Effector memory CD4-positive, alpha-beta T cell (primary cell): ENCODE measurements around the gene YEATS2.

Experiments
- DNase-seq, 3 donors: peaks; one replicate each; pipeline ENCODE4 v3.0.0-alpha.2; 2020
- H3K27ac ChIP-seq: 2 replicates; pipeline ENCODE4 v1.7.0; 2013; ENCODE audit warnings: mild to moderate bottlenecking, low read length, moderate library complexity; ENCODE audit not compliant: insufficient read depth, poor library complexity, severe bottlenecking
- H3K27me3 ChIP-seq: replicated peaks from 2 replicates; pipeline ENCODE4 v1.7.0; 2013; ENCODE audit warnings: mild to moderate bottlenecking, low read length; ENCODE audit not compliant: insufficient read depth, control insufficient read depth, poor library complexity, severe bottlenecking
- H3K36me3 ChIP-seq: 2 replicates; pipeline ENCODE4 v1.7.0; 2013; ENCODE audit warnings: mild to moderate bottlenecking, low read length, moderate library complexity; ENCODE audit not compliant: control insufficient read depth, insufficient read depth
- H3K4me1 ChIP-seq: 2 replicates; pipeline ENCODE4 v1.7.0; 2013; ENCODE audit warnings: low read length, mild to moderate bottlenecking; ENCODE audit not compliant: control insufficient read depth, insufficient read depth, poor library complexity, severe bottlenecking
- H3K4me3 ChIP-seq: 2 replicates; pipeline ENCODE4 v1.7.0; 2013; ENCODE audit warnings: low read length, low read depth, mild to moderate bottlenecking; ENCODE audit not compliant: insufficient read depth, poor library complexity, severe bottlenecking
- H3K9me3 ChIP-seq: 2 replicates; pipeline ENCODE4 v1.7.0; 2013; ENCODE audit warnings: mild to moderate bottlenecking, low read length, moderate library complexity; ENCODE audit not compliant: control insufficient read depth

The YEATS2 gene

GRCh38 chr3:183807881-183808280, 110.3 kb downstream of the YEATS2 start:
- H3K27ac ChIP-seq, result no peak overlapping the region
- no peaks in the 10 kb centered on the region for H3K4me1 ChIP-seq
- peaks cover 67% of the 10 kb centered on the region for H3K36me3 ChIP-seq
- no peak overlapping the region for H3K4me3 ChIP-seq
- H3K27me3 ChIP-seq, result no peaks in the 10 kb centered on the region
- no peak for DNase-seq
- H3K9me3 ChIP-seq, result no peaks in the 10 kb centered on the region

DNA sequence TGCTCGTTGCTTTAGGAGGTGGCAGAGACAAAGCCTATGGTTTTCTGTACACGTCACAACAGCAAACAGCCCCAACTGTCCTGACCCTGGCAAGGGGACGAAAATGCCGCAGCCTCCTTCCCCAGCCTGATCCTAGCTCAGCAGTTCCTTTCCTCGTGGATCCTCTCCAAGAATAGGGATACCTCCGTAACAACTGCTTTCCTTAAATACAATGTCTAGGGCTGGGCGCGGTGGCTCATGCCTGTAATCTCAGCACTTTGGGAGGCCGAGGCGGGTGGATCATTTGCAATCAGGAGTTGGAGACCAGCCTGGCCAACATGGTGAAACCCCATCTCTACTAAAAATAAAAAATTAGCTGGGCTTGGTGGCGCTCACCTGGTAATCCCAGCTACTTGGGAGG, 110.8 kb downstream of the YEATS2 start:
- peaks cover 63% of the 10 kb centered on the region for H3K36me3 ChIP-seq

GRCh38 chr3:183809270-183809669, 111.7 kb downstream of the YEATS2 start:
- Histone ChIP-seq H3K4me1 (no peaks in the 10 kb centered on the region), H3K9me3 (no peaks in the 10 kb centered on the region), H3K27ac (no peak overlapping the region), H3K36me3 (peaks cover 59% of the 10 kb centered on the region), H3K4me3 (no peak overlapping the region), H3K27me3 (no peaks in the 10 kb centered on the region)
- no peak for DNase-seq

More for the DNA sequence above, 110.8 kb downstream of the YEATS2 start:
- no peak overlapping the region for H3K4me3 ChIP-seq
- H3K27me3 ChIP-seq, result no peaks in the 10 kb centered on the region
- H3K9me3 ChIP-seq, result no peaks in the 10 kb centered on the region
- H3K27ac ChIP-seq, result no peak overlapping the region
- DNase-seq, result no peak
- no peaks in the 10 kb centered on the region for H3K4me1 ChIP-seq

DNA sequence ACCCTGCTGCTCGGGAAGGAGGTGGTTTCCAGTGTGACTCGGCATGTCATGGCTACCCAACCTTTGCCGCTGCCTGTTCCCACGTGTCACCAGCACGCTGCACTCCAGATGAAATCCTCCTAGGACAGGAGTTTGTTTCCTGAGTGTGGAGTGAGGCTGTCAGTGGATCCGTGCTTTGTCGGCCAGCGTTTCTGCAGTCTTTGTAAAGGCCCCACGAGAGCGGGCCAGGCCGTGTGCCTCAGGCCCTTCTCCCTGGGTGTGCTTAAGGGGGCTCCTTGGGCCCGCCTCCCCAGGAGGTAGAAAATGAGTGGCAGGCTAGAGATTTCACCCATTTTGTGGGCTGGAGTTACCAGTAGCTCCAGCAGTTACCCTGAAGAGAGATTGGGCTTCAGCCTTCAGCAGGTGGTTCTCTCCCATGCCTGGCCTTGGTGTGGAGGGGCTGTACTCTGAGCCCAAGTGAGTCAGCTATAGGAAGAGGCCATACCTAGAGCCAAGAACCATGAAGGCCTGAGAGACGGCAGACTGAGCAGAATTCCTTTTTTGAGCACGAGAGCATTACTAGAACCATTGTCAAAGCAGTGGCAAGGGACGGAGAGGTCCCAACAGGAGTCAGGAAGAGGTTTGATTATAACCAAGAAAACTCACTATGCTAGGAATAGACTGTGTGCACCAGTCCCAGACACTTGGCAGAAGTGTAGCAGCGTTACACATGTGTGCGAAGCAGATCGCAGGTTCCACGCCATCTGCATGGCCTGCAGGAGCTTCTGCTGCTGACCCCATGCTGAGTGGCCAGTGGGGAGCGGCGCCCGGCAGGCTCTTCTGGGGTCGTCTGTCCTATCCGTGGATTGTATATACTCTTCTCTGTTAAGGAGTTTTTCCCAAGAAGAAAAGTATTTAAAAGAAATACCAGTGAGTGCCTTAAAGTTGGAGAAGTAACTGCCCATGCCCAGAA, 113.3 kb downstream of the YEATS2 start:
- no peak overlapping the region for H3K27ac ChIP-seq
- H3K4me3 ChIP-seq, result no peak overlapping the region
- no peaks in the 10 kb centered on the region for H3K27me3 ChIP-seq
- H3K36me3 ChIP-seq, result peaks cover 45% of the 10 kb centered on the region
- DNase-seq, result no peak
- no peaks in the 10 kb centered on the region for H3K4me1 ChIP-seq
- H3K9me3 ChIP-seq, result no peaks in the 10 kb centered on the region

DNA sequence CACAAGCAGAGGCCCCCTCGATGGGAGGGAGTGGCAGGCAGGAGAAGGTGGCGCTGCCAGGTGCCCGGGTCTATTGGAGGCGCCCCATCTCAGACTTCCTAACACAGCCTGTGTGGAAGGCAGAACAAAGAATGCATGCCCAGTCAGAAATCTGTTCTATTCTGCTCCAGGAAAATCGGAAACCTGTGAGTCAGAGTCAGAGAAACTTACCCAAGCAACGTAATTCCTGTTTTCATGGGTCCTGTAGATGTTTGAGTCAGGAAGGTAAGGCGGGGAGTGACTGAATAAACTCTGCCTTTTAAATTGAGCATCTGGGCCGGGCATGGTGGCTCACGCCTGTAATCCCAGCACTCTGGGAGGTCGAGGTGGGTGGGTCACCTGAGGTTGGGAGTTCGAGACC, 114.0 kb downstream of the YEATS2 start:
- Histone ChIP-seq H3K4me1 (no peaks in the 10 kb centered on the region), H3K4me3 (no peak overlapping the region), H3K36me3 (peaks cover 39% of the 10 kb centered on the region), H3K27ac (no peak overlapping the region), H3K9me3 (no peaks in the 10 kb centered on the region), H3K27me3 (no peaks in the 10 kb centered on the region)
- no peak for DNase-seq

DNA sequence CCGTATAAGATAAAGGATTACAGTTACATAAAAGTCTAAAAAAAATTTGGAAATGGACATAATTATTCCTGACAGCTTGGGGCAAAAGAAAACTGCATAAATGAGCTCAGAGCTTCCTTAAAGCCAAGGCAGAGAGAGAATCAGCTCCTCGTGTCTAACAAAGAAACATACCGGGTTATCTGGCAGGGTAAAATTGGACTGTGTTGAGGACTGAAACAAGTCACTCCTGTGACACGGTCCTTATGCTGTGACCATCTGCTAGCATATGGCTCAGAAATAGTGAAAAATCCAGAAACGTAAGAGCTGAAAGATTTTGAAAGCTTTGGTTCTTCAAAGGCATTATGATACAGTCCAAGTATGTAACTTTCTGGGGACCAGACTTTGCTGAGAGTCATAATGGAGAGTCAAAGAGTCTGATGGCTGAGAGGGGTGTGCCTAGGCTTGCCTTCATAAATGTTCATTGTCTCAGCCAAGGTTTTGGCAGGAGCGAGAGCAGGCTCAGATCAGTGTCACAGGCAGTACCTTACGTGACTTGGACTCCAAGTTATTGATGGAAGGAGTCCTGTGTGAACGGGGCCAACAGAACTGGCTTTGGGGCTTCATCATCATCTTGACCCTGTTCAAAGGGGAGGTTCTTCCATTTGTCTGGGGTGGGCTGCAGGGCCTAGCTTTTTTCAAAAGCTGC, 115.3 kb downstream of the YEATS2 start:
- DNase-seq, result no peak
- Histone ChIP-seq H3K27me3 (no peaks in the 10 kb centered on the region), H3K9me3 (no peaks in the 10 kb centered on the region), H3K4me3 (no peak overlapping the region), H3K27ac (no peak overlapping the region), H3K36me3 (peaks cover 26% of the 10 kb centered on the region), H3K4me1 (no peaks in the 10 kb centered on the region)

DNA sequence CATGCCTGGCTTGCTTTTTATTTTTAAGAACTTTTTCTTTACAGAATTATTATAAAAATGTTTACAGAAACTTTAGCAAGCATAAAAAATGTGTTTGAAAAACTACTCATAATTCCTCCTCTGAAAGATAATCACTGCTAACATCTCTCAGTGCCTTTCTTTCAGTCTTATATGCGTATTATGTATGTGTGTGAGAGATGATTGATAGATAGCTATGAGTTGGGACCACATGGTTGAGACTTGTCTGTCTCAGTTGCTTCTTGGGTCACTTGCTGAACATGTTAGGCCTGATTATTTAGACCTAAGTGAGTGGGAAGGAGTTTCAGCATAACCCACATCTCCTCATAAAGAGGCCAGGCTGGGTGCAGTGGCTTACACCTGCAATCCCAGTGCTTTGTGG, 116.6 kb downstream of the YEATS2 start:
- Histone ChIP-seq H3K4me1 (no peaks in the 10 kb centered on the region), H3K4me3 (no peak overlapping the region), H3K27ac (no peak overlapping the region), H3K36me3 (peaks cover 17% of the 10 kb centered on the region), H3K27me3 (no peaks in the 10 kb centered on the region), H3K9me3 (no peaks in the 10 kb centered on the region)
- no peak for DNase-seq

- Histone ChIP-seq H3K9me3 (no peaks in the 10 kb centered on the region), H3K4me3 (peak overlapping the region; percentile 1), H3K27ac (peak overlapping the region; percentile 56), H3K4me1 (no peaks in the 10 kb centered on the region), H3K36me3 (peaks cover 5% of the 10 kb centered on the region), H3K27me3 (no peaks in the 10 kb centered on the region)
- no peak for DNase-seq
These were observed 118.0 kb downstream of the YEATS2 start for GRCh38 chr3:183815563-183815940.

- Histone ChIP-seq H3K9me3 (no peaks in the 10 kb centered on the region), H3K36me3 (peaks cover under 1% of the 10 kb centered on the region), H3K4me1 (no peaks in the 10 kb centered on the region), H3K27ac (no peak overlapping the region), H3K27me3 (no peaks in the 10 kb centered on the region), H3K4me3 (peak overlapping the region; percentile 1)
- no peak for DNase-seq
These were observed 118.4 kb downstream of the YEATS2 start for GRCh38 chr3:183815951-183816475.
